Loucy (cell line): ENCODE data around the gene AQP12B.
"Not testable (repeated sequence)": the region's sequence is repeated elsewhere in the genome, so short reads cannot be mapped to it uniquely, and the experiment has no call there.

ENCODE experiments used
- H2AFZ ChIP-seq: fragments of 200-600 bp; sonication (generic); 2 replicates; pipeline ENCODE4 v1.6.0; 2016; ENCODE audit warnings: antibody characterized with exemption, mild to moderate bottlenecking, low read length, moderate library complexity
- H3F3A ChIP-seq: fragments of 200-600 bp; 2 replicates; pipeline ENCODE4 v1.6.0; 2016; ENCODE audit warnings: antibody characterized with exemption, low read depth, mild to moderate bottlenecking
- H3K27me3 ChIP-seq: fragments of 200-600 bp; sonication (generic); 2 replicates; pipeline ENCODE4 v1.6.1; 2014; ENCODE audit warnings: low read length, mild to moderate bottlenecking; ENCODE audit not compliant: insufficient read depth, poor library complexity, severe bottlenecking
- H3K36me3 ChIP-seq: fragments of 200-600 bp; sonication (generic); 2 replicates; pipeline ENCODE4 v1.6.1; 2016; ENCODE audit warnings: low read length; ENCODE audit not compliant: insufficient read depth
- H3K4me1 ChIP-seq: fragments of 200-600 bp; sonication (generic); 2 replicates; pipeline ENCODE4 v1.5.1; 2014; ENCODE audit warnings: low read length, mild to moderate bottlenecking; ENCODE audit not compliant: insufficient read depth, poor library complexity, severe bottlenecking
- H3K4me2 ChIP-seq: fragments of 200-600 bp; sonication (generic); 2 replicates; pipeline ENCODE4 v1.6.0; 2014; ENCODE audit warnings: antibody characterized with exemption, low read length, low read depth, mild to moderate bottlenecking; ENCODE audit not compliant: poor library complexity, severe bottlenecking
- H3K4me3 ChIP-seq: fragments of 200-600 bp; sonication (generic); 2 replicates; pipeline ENCODE4 v1.5.1; 2014; ENCODE audit warnings: low read length, mild to moderate bottlenecking, mixed read lengths; ENCODE audit not compliant: poor library complexity, severe bottlenecking
- H3K79me2 ChIP-seq: fragments of 200-600 bp; sonication (generic); 2 replicates; pipeline ENCODE4 v1.6.1; 2014; ENCODE audit warnings: low read length; ENCODE audit not compliant: insufficient read depth
- H3K9ac ChIP-seq: fragments of 200-600 bp; sonication (generic); 2 replicates; pipeline ENCODE4 v1.6.0; 2014; ENCODE audit warnings: mild to moderate bottlenecking, low read depth, low read length, moderate library complexity; ENCODE audit not compliant: poor library complexity, severe bottlenecking
- H3K9me2 ChIP-seq: fragments of 200-600 bp; sonication (generic); replicated peaks from 2 replicates; pipeline ENCODE4 v1.6.1; 2016; ENCODE audit warnings: low read depth, low read length, mixed read lengths
- H3K9me3 ChIP-seq: fragments of 200-600 bp; sonication (generic); 2 replicates; pipeline ENCODE4 v1.6.1; 2014; ENCODE audit warnings: mild to moderate bottlenecking, antibody characterized with exemption, low read length, low read depth; ENCODE audit not compliant: insufficient read depth
- H4K20me1 ChIP-seq: fragments of 200-600 bp; sonication (generic); 2 replicates; pipeline ENCODE4 v1.6.0; 2014; ENCODE audit warnings: antibody characterized with exemption, low read length, mild to moderate bottlenecking; ENCODE audit not compliant: insufficient read depth, poor library complexity, severe bottlenecking

Gene AQP12B

GRCh38 chr2:240680185-240680584 lies 2.5 kb downstream of the AQP12B start:
- not testable (repeated sequence) for H2AFZ ChIP-seq, H3K4me3 ChIP-seq, H3F3A ChIP-seq, H3K4me2 ChIP-seq, H3K9ac ChIP-seq, H3K27me3 ChIP-seq, H3K9me3 ChIP-seq, H3K79me2 ChIP-seq, H4K20me1 ChIP-seq, H3K9me2 ChIP-seq, H3K4me1 ChIP-seq, H3K36me3 ChIP-seq

DNA sequence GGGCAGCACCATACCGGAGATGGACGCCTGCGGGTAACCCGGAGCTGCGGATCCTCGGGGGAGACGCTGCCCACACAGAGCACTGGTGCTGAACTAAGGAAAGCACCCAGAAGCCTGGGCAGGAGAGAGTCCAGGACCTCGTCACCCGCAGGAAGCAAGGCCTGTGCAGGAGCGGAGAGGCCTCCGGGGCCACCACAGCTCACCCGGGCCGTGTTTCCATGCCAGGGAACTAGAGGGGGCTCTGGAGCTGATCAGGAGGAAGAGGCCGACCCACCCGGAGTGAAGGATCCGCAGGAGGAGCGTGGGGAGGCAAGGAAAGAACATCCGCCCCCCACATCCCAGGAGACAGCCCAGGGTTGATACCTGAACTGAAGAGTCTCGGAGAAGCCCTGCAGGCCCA lies 3.8 kb downstream of the AQP12B start:
- not testable (repeated sequence) for H3K9me2 ChIP-seq, H3K9ac ChIP-seq, H3K9me3 ChIP-seq, H3K4me2 ChIP-seq, H2AFZ ChIP-seq, H3K4me3 ChIP-seq, H3K4me1 ChIP-seq, H4K20me1 ChIP-seq, H3K79me2 ChIP-seq, H3K36me3 ChIP-seq, H3F3A ChIP-seq, H3K27me3 ChIP-seq

- H3F3A ChIP-seq, H2AFZ ChIP-seq, H3K9me3 ChIP-seq, H3K9ac ChIP-seq, H3K4me2 ChIP-seq, H3K4me3 ChIP-seq, H3K4me1 ChIP-seq, H3K27me3 ChIP-seq, H4K20me1 ChIP-seq, H3K9me2 ChIP-seq, H3K79me2 ChIP-seq, H3K36me3 ChIP-seq: not testable (repeated sequence)
Observed at GRCh38 chr2:240678043-240678442, 4.6 kb downstream of the AQP12B start.

DNA sequence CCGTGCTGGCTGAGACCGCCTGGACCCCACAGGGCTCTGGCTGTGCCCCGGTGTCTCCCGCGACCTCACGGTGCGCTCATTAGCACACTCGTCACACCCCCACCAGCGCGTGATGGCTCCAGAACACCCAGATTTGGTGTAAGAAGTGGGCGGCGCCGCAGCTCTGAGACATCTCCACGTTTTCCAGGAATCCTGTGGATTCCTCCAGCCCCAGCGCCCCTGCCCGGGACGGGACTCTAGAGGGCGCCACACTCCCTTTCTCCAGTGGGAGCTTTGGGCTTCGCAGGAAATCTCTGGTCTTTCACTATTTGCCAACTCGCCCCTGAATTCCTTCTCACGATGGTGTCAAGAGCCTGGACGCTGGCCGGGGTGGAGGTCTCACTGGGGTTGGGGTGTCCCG lies 7.3 kb downstream of the AQP12B start:
- H3K79me2 ChIP-seq, H4K20me1 ChIP-seq, H3K4me3 ChIP-seq, H2AFZ ChIP-seq, H3K4me2 ChIP-seq, H3K4me1 ChIP-seq, H3F3A ChIP-seq, H3K27me3 ChIP-seq, H3K9me3 ChIP-seq, H3K36me3 ChIP-seq, H3K9ac ChIP-seq, H3K9me2 ChIP-seq: not testable (repeated sequence)

- H3K9me2 ChIP-seq, H3K4me1 ChIP-seq, H4K20me1 ChIP-seq, H3K27me3 ChIP-seq, H3F3A ChIP-seq, H3K9me3 ChIP-seq, H3K9ac ChIP-seq, H3K4me2 ChIP-seq, H3K4me3 ChIP-seq, H3K36me3 ChIP-seq, H2AFZ ChIP-seq, H3K79me2 ChIP-seq: not testable (repeated sequence)
Observed at GRCh38 chr2:240674461-240675184, 8.1 kb downstream of the AQP12B start.
